Aorta (tissue), 5 donors: Measurements from ENCODE around the gene FAM219A. TPM values are rescaled to one million over a fixed set of nuclear protein-coding genes. Genes with fewer than 3 reads are reported as not detected.
"Not testable (repeated sequence)": the region's sequence is repeated elsewhere in the genome, so short reads cannot be mapped to it uniquely, and the experiment has no call there.

Experiments used
- ATAC-seq: fragments of 200-7000 bp; cut with Tn5 transposase; one replicate; pipeline ENCODE4 v1.9.1; 2022; ENCODE audit warnings: moderate library complexity; ENCODE audit not compliant: low FRiP score
- DNase-seq, 2 donors: peaks; one replicate each; pipeline ENCODE4 v3.0.0-alpha.2; 2020
- H3K27ac ChIP-seq, 2 donors: one replicate each; pipeline ENCODE4 v1.5.1; 2013; ENCODE audit warnings: low read length in 2 of 2, mild to moderate bottlenecking in 2 of 2, moderate library complexity in 2 of 2, control low read depth in 1 of 2, inconsistent platforms in 1 of 2, low read depth in 1 of 2
- H3K27me3 ChIP-seq, 2 donors: one replicate each; pipeline ENCODE4 v1.6.1; 2013; ENCODE audit warnings: control low read depth in 1 of 2, low read length in 1 of 2, mild to moderate bottlenecking in 1 of 2, moderate library complexity in 1 of 2; ENCODE audit not compliant: insufficient read depth in 2 of 2, control insufficient read depth in 1 of 2
- H3K36me3 ChIP-seq, 2 donors: one replicate each; pipeline ENCODE4 v1.6.1; 2013; ENCODE audit warnings: control low read depth in 1 of 2, low read length in 1 of 2, mild to moderate bottlenecking in 1 of 2; ENCODE audit not compliant: insufficient read depth in 2 of 2, control insufficient read depth in 1 of 2
- H3K4me1 ChIP-seq, 2 donors: one replicate each; pipeline ENCODE4 v1.6.1; 2013; ENCODE audit warnings: low read length in 2 of 2, control low read depth in 1 of 2, mild to moderate bottlenecking in 1 of 2, moderate library complexity in 1 of 2; ENCODE audit not compliant: insufficient read depth in 2 of 2, control insufficient read depth in 1 of 2
- H3K4me3 ChIP-seq, 2 donors: one replicate each; pipeline ENCODE4 v1.5.1; 2013; ENCODE audit warnings: low read length in 2 of 2, control low read depth in 1 of 2, mild to moderate bottlenecking in 1 of 2
- H3K9me3 ChIP-seq: one replicate; pipeline ENCODE4 v1.6.1; 2013; ENCODE audit warnings: mild to moderate bottlenecking, low read length; ENCODE audit not compliant: control insufficient read depth
- WGBS, 2 donors: extraction: QIAGEN DNeasy Blood & Tissue Kit; methylation state at CpG; one replicate each; pipeline ENCODE4 v1.1.7; 2013; 5-methylcytosine and 5-hydroxymethylcytosine counted together
- intact Hi-C, 2 donors: fragments of 100-400 bp; cut with DNase I; formaldehyde crosslinking; loops; one replicate each; pipeline versions ENCODE4 v1.14.2 to v1.15.0; 2022
- polyA plus RNA-seq, 2 donors: library from polyadenylated mRNA; stranded (reverse); fragments of 200-250 nt; gene quantifications; one replicate each; pipeline ENCODE4 v1.2.3, GENCODE V29; 2013
- total RNA-seq, 2 donors: library from RNA; stranded (reverse); fragmentation: NEBNext Ultra II Directional; extraction: Animal tissue kit (Norgen Biotek cat#: 25700); gene quantifications; one replicate each; pipeline ENCODE4 v1.2.1, GENCODE V29; 2021
- donor health status: healthy with polysubstance abuse.
- donor health status: Bipolar disorder and iron deficiency.
- donor health status: DM: no; HTN: no; CAD: no.
- donor health status: DM: no; HTN: no; CAD: no.
- donor health status: DM: yes; HTN: yes; CAD: no.

Gene FAM219A
- total and polyA plus RNA-seq, 4 donors, result 10.1 to 48.0 (median 27.3) TPM

DNA sequence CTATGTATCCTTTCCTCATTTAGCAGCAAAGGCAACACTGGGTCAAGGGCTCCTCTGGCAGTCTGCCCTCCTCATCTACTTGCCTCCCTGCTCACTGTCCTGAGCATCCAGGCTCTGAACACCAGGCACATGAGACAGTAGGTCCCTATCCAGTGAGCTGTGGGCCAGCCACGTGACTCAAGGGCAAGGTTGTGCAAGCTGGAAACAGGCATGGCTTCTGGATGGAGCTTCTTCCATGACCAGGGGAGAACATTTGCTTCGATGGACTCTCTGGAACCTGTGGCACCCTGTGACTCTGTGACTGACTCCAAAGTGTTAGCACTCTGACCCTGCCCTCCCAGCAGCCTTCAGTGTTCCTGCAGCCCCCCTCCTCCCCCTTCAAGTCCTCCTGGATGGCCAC is 33.2 kb upstream of the FAM219A start:
- WGBS, 2 donors, result 55 to 63% methylated on average over 2 of the region's 2 CpGs
- Histone ChIP-seq H3K4me3 (no peak overlapping the region), H3K27me3 (no peaks in the 10 kb centered on the region), H3K9me3 (no peaks in the 10 kb centered on the region), H3K4me1 (no peaks in the 10 kb centered on the region), H3K36me3 (no peaks in the 10 kb centered on the region), H3K27ac (no peak overlapping the region)
- DNase-seq (no peak), ATAC-seq (no peak)
- intact Hi-C loops, result no loop called here

DNA sequence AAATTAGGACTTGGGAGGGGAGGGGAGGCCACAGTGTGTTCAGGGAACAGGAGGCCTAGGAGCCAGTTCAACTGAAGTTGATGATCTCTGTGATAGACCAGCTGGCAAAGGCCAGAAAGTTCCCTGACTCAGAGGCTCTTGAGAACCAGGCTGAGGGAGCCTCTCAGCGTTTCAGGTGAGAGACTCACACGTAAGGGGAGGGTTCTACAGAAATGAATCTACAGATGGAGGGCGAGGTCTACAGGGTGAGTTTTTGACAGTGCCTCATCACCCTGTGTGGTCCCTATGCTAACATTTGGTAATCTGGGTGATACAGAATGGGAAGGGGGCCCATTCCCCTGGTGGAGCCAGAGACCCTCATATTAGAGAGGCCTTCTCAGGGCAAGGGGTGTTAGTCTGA is 32.4 kb upstream of the FAM219A start:
- H3K27ac ChIP-seq, result no peak overlapping the region
- DNase-seq (no peak), ATAC-seq (no peak)
- no peak overlapping the region for H3K4me3 ChIP-seq
- H3K36me3 ChIP-seq, result no peaks in the 10 kb centered on the region
- H3K9me3 ChIP-seq, result no peaks in the 10 kb centered on the region
- intact Hi-C loops, result no loop called here
- H3K4me1 ChIP-seq, result no peaks in the 10 kb centered on the region
- WGBS, 2 donors, result 58 to 75% methylated on average over 3 of the region's 3 CpGs
- H3K27me3 ChIP-seq, result no peaks in the 10 kb centered on the region

DNA sequence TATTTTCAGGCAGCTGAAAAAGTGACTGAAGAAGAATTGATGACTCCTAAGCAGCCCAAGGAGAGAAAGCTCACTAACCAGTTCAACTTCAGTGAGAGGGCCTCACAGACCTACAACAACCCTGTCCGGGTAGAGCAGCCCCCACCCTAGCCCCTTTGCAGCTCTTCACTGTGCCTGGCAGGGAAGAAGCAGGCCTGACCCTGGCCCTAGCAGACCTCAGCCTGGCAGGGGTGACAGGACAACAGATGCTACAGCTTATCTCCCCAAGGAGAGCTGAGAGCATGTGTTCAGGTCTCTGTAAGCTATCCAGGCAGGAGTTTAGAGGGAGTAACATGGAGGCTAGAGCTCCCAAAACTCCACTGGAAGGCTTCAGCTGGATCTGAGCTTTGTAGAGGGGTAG is 32.0 kb upstream of the FAM219A start:
- ATAC-seq, result no peak
- intact Hi-C loops, result no loop called here
- Histone ChIP-seq H3K4me3 (no peak overlapping the region), H3K36me3 (no peaks in the 10 kb centered on the region), H3K9me3 (no peaks in the 10 kb centered on the region), H3K4me1 (no peaks in the 10 kb centered on the region), H3K27ac (no peak overlapping the region), H3K27me3 (no peaks in the 10 kb centered on the region)
- WGBS, 2 donors, result 69 to 75% methylated on average over 1 of the region's 1 CpG
- no peak for DNase-seq

DNA sequence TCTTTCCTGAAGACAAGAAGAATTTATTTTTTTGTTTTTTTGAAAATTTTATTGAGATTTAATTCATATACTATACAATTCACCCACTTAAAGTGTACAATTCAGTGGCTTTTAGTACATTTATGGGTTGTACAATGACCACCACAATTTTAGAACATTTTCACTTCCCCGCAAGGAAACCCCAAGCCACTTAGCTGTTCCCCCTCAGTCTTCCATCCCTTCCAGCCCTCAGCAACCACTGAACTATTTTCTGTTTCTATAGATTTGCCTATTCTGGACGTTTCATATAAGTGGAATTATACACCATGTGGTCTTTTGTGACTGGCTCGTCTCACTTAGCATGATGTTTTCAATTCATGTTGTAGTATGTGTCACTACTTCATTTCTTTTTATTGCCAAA is 28.2 kb upstream of the FAM219A start:
- WGBS, 2 donors, result 54 to 62% methylated on average over 3 of the region's 3 CpGs
- no peak for ATAC-seq

DNA sequence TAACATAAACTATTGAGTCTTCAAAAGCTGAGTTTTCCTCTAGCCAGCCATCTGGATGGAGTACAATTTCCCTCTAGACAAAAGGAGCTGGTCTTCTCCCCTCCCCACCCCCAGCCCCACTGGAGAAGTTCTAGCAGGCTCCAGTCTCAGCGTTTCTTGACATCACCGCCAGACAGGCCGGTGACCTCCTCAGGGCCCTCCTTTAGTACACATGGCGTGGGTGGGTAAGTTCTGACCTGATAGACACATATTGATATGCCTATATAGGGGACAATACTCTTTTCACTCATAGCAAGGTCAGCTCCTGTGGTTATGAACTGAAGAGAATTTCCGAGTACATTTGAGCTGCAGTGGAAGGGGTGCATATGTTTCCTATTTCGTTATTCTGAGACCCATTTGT is 27.5 kb upstream of the FAM219A start:
- intact Hi-C loops, result no loop called here
- Histone ChIP-seq H3K27me3 (no peaks in the 10 kb centered on the region), H3K4me3 (no peak overlapping the region), H3K27ac (no peak overlapping the region), H3K4me1 (no peaks in the 10 kb centered on the region), H3K9me3 (no peaks in the 10 kb centered on the region), H3K36me3 (no peaks in the 10 kb centered on the region)
- 71 to 73% methylated on average over 6 of the region's 6 CpGs for WGBS, 2 donors
- DNase-seq (no peak), ATAC-seq (no peak)

More for the DNA sequence above, 28.2 kb upstream of the FAM219A start:
- no peak overlapping the region for H3K27ac ChIP-seq
- DNase-seq, result no peak
- H3K27me3 ChIP-seq, result no peaks in the 10 kb centered on the region
- H3K4me3 ChIP-seq, result no peak overlapping the region
- no peaks in the 10 kb centered on the region for H3K4me1 ChIP-seq
- intact Hi-C loops, result no loop called here
- no peaks in the 10 kb centered on the region for H3K36me3 ChIP-seq
- H3K9me3 ChIP-seq, result no peaks in the 10 kb centered on the region

DNA sequence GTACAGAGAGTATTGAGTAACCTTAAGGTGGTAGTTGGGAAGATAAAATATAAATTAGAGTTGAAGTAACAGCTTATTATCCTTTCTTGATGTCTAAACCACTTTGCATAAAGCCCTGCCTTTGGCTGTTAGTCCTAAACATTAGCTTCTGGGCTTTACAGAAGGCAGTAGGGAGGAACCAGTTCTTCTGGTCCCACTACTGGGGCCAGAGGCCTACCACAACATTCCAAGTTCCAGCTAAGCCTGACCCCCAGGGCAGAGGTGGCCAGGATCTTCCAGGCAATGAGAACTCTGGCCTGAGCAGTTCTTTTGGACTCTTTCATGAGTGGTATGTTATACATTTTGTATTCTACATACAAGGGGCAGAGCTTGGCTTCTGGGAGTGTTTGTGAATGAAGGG is 26.3 kb upstream of the FAM219A start:
- intact Hi-C loops, result no loop called here
- no peak overlapping the region for H3K27ac ChIP-seq
- no peak overlapping the region for H3K4me3 ChIP-seq
- no peaks in the 10 kb centered on the region for H3K36me3 ChIP-seq
- ATAC-seq (no peak), DNase-seq (no peak)
- H3K27me3 ChIP-seq, result no peaks in the 10 kb centered on the region
- no peaks in the 10 kb centered on the region for H3K4me1 ChIP-seq
- no peaks in the 10 kb centered on the region for H3K9me3 ChIP-seq

DNA sequence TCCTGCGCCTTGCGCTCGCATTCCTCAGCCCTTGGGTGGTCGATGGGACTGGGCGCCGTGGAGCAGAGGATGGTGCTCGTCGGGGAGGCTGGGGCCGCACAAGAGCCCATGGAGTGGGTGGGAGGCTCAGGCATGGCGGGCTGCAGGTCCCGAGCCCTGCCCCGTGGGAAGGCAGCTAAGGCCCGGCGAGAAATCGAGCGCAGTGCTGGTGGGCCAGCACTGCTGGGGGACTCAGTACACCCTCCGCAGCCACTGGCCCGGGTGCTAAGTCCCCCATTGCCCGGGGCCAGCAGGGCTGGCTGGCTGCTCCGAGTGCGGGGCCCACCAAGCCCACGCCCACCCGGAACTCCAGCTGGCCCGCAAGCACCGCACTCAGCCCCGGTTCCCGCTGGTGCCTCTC is 24.4 kb upstream of the FAM219A start:
- H3K27ac ChIP-seq, H3K27me3 ChIP-seq, H3K9me3 ChIP-seq, H3K36me3 ChIP-seq, H3K4me3 ChIP-seq, H3K4me1 ChIP-seq, ATAC-seq, DNase-seq, intact Hi-C loops: not testable (repeated sequence)
- 93 to 94% methylated on average over 17 to 27 of the region's 27 CpGs for WGBS, 2 donors

DNA sequence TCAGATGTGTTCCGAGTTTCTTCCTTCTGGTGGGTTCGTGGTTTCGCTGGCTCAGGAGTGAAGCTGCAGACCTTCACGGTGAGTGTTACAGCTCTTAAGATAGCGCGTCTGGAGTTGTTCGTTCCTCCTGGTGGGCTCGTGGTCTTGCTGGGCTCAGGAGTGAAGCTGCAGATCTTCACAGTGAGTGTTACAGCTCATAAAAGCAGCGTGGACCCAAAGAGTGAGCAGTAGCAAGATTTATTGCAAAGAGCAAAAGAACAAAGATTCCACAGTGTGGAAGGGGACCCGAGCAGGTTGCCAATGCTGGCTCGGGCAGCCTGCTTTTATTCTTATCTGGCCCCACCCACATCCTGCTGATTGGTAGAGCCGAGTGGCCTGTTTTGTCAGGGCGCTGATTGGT is 23.2 kb upstream of the FAM219A start:
- DNase-seq, H3K4me1 ChIP-seq, H3K9me3 ChIP-seq, H3K36me3 ChIP-seq, ATAC-seq, H3K27me3 ChIP-seq, H3K4me3 ChIP-seq, H3K27ac ChIP-seq, intact Hi-C loops: not testable (repeated sequence)
- WGBS, 2 donors, result 70 to 72% methylated on average over 13 of the region's 13 CpGs

DNA sequence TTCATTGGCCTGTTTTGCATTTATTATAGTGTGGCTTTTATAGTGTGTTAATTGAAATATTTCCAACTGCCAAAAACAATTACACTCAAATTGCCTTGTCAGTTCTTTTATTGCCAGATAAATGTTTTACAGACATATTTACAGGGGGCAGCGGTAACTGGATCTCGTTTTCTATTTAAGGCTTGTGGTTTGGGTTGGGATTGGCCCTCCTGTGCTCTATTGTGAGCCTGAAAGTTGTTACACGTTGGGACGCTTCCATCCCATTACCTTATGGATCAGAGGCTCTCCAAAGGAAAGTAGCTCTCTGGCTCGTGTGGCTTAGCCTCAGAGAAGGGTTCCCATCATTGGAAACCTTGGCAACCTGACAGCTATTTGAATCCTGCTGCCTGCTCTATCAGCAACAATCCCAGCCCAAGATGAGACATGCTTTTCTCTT is 21.1 kb upstream of the FAM219A start:
- Histone ChIP-seq H3K9me3 (peaks cover 2% of the 10 kb centered on the region), H3K4me1 (no peaks in the 10 kb centered on the region), H3K27ac (no peak overlapping the region), H3K36me3 (no peaks in the 10 kb centered on the region), H3K27me3 (no peaks in the 10 kb centered on the region), H3K4me3 (no peak overlapping the region)
- DNase-seq (no peak), ATAC-seq (no peak)
- intact Hi-C loops, result no loop called here
- WGBS, 2 donors, result 51 to 56% methylated on average over 5 of the region's 5 CpGs
